GM23338 (cell line): ENCODE data around the gene SYT17. TPM values are rescaled to one million over a fixed set of nuclear protein-coding genes. Genes with fewer than 3 reads are reported as not detected.

Source experiments
- ATAC-seq: fragments of 200-7000 bp; cut with Tn5 transposase; 3 replicates; pipeline ENCODE4 v1.9.1; 2020
- DNase-seq: peaks from one replicate; pipeline ENCODE4 v3.0.0-alpha.2; 2015; ENCODE audit warnings: low spot score
- H2AFZ ChIP-seq: fragments of 200-600 bp; sonication (generic); 2 replicates; pipeline ENCODE4 v1.8.0; 2016; ENCODE audit warnings: antibody characterized with exemption, mild to moderate bottlenecking, moderate library complexity
- H3F3A ChIP-seq: fragments of 200-600 bp; sonication (generic); replicated peaks from 2 replicates; pipeline ENCODE4 v1.8.0; 2017; ENCODE audit warnings: antibody characterized with exemption, mixed run types, low read depth
- H3K27ac ChIP-seq: fragments of 200-600 bp; sonication (generic); 2 replicates; pipeline ENCODE4 v1.6.1; 2016; ENCODE audit warnings: low read depth
- H3K27me3 ChIP-seq: fragments of 200-600 bp; sonication (generic); 2 replicates; pipeline ENCODE4 v1.8.0; 2016; ENCODE audit warnings: mild to moderate bottlenecking, mixed run types, moderate library complexity; ENCODE audit not compliant: insufficient read depth
- H3K36me3 ChIP-seq: fragments of 200-600 bp; sonication (generic); 2 replicates; pipeline ENCODE4 v1.8.0; 2016; ENCODE audit warnings: mild to moderate bottlenecking; ENCODE audit not compliant: insufficient read depth
- H3K4me1 ChIP-seq: fragments of 200-600 bp; sonication (generic); 2 replicates; pipeline ENCODE4 v1.8.0; 2016; ENCODE audit warnings: mild to moderate bottlenecking, moderate library complexity; ENCODE audit not compliant: insufficient read depth
- H3K4me2 ChIP-seq: fragments of 200-600 bp; sonication (generic); 2 replicates; pipeline ENCODE4 v1.7.1; 2017; ENCODE audit warnings: mixed run types
- H3K4me3 ChIP-seq: fragments of 200-600 bp; sonication (generic); 2 replicates; pipeline ENCODE4 v1.6.1; 2016; ENCODE audit warnings: mixed run types
- H3K79me2 ChIP-seq: fragments of 200-600 bp; sonication (generic); replicated peaks from 2 replicates; pipeline ENCODE4 v1.8.0; 2017; ENCODE audit warnings: mild to moderate bottlenecking; ENCODE audit not compliant: insufficient read depth
- H3K9me2 ChIP-seq: fragments of 200-600 bp; sonication (generic); 2 replicates; pipeline ENCODE4 v1.8.0; 2017; ENCODE audit not compliant: insufficient read depth
- H4K20me1 ChIP-seq: fragments of 200-600 bp; sonication (generic); replicated peaks from 2 replicates; pipeline ENCODE4 v1.8.0; 2017; ENCODE audit warnings: mild to moderate bottlenecking; ENCODE audit not compliant: insufficient read depth
- H3K27ac Mint-ChIP-seq: 2 replicates; pipeline ENCODE4 v1.8.0; 2020; ENCODE audit warnings: inconsistent platforms, mild to moderate bottlenecking, moderate library complexity, mixed read lengths
- H3K27me3 Mint-ChIP-seq: 3 replicates; pipeline ENCODE4 v1.8.0; 2022; ENCODE audit warnings: low read depth, mild to moderate bottlenecking, moderate library complexity, mixed read lengths, inconsistent platforms; ENCODE audit not compliant: insufficient read depth, poor library complexity
- H3K36me3 Mint-ChIP-seq: 3 replicates; pipeline ENCODE4 v1.8.0; 2021; ENCODE audit warnings: low read depth, mild to moderate bottlenecking, inconsistent platforms, moderate library complexity, mixed read lengths
- H3K4me1 Mint-ChIP-seq: 3 replicates; pipeline ENCODE4 v1.8.0; 2020; ENCODE audit warnings: mild to moderate bottlenecking, inconsistent platforms, mixed read lengths
- H3K4me3 Mint-ChIP-seq: 3 replicates; pipeline ENCODE4 v1.8.0; 2021; ENCODE audit warnings: moderate library complexity, mild to moderate bottlenecking, inconsistent platforms, mixed read lengths
- H3K9me3 Mint-ChIP-seq: 3 replicates; pipeline ENCODE4 v1.8.0; 2020; ENCODE audit warnings: moderate library complexity, mild to moderate bottlenecking, inconsistent platforms, mixed read lengths
- CREB1 ChIP-seq: fragments of 250-450 bp; sonication (Bioruptor Pico); IDR thresholded peaks from 2 replicates; pipeline ENCODE4 v1.5.0; 2020; ENCODE audit warnings: low read depth, mild to moderate bottlenecking, moderate library complexity
- EZH2 ChIP-seq: fragments of 200-600 bp; sonication (generic); IDR thresholded peaks from one replicate; pipeline ENCODE4 v1.8.0; 2017; ENCODE audit warnings: antibody characterized with exemption, mild to moderate bottlenecking, low read depth; ENCODE audit not compliant: unreplicated experiment
- EZH2phosphoT487 ChIP-seq: fragments of 200-600 bp; sonication (generic); IDR thresholded peaks from one replicate; pipeline ENCODE4 v1.8.1; 2018; ENCODE audit warnings: antibody characterized with exemption; ENCODE audit not compliant: unreplicated experiment
- JUNB ChIP-seq: IDR thresholded peaks from one replicate; pipeline ENCODE4 v1.6.1; 2016; ENCODE audit warnings: antibody characterized with exemption; ENCODE audit not compliant: unreplicated experiment
- NANOG ChIP-seq: IDR thresholded peaks from 2 replicates; pipeline ENCODE4 v1.6.1; 2016; ENCODE audit warnings: antibody characterized with exemption, borderline replicate concordance
- POLR2AphosphoS5 ChIP-seq: IDR thresholded peaks from 2 replicates; pipeline ENCODE4 v1.6.1; 2016; ENCODE audit warnings: antibody characterized with exemption, low read depth
- STAT1 ChIP-seq: IDR thresholded peaks from one replicate; pipeline ENCODE4 v1.6.1; 2016; ENCODE audit warnings: antibody characterized with exemption; ENCODE audit not compliant: unreplicated experiment
- ZNF114 ChIP-seq: fragments of 250-450 bp; sonication (Bioruptor Pico); IDR thresholded peaks from 2 replicates; pipeline ENCODE4 v1.5.0; 2020; ENCODE audit warnings: mild to moderate bottlenecking, moderate library complexity
- ZNF331 ChIP-seq: fragments of 250-450 bp; sonication (Bioruptor Pico); IDR thresholded peaks from 2 replicates; pipeline ENCODE4 v1.5.0; 2020; ENCODE audit warnings: low read depth, mild to moderate bottlenecking, moderate library complexity
- polyA plus RNA-seq: library from polyadenylated mRNA; unstranded; fragments of >200 nt; fragmentation: Nextera tagmentation; extraction: Ambion mirVana; gene quantifications from 2 replicates; pipeline ENCODE4 v1.2.1, GENCODE V29; 2016
- total RNA-seq: library from RNA; depleted of rRNA; stranded (reverse); fragments of >200 nt; shearing (Covaris generic); gene quantifications from 2 replicates; pipeline ENCODE4 v1.2.3, GENCODE V29; 2014
- TF ChIP-seq, protein P1 (sequence below): IDR thresholded peaks from one replicate; pipeline ENCODE4 v1.6.1; 2018; ENCODE audit warnings: antibody characterized with exemption; ENCODE audit not compliant: unreplicated experiment
- TF ChIP-seq, protein P2 (sequence below), 2 experiments: fragments of 200-600 bp in 1 of 2; sonication (generic) in 1 of 2; conservative IDR thresholded peaks; 2 replicates each; pipeline versions ENCODE4 v1.5.1 to v1.6.1; 2016 to 2017; ENCODE audit warnings: antibody characterized with exemption in 2 of 2, low read depth in 2 of 2, mild to moderate bottlenecking in 2 of 2, moderate library complexity in 1 of 2
- TF ChIP-seq, protein P3 (sequence below): IDR thresholded peaks from 2 replicates; pipeline ENCODE4 v1.6.1; 2016; ENCODE audit warnings: antibody characterized with exemption
- TF ChIP-seq, protein P4 (sequence below): fragments of 250-450 bp; sonication (Bioruptor Pico); IDR thresholded peaks from 2 replicates; pipeline ENCODE4 v1.5.0; 2020; ENCODE audit warnings: mild to moderate bottlenecking, moderate library complexity

SYT17 gene
- total and polyA plus RNA-seq, 2 experiments from 2014 or later, result 5.3 to 9.5 TPM

DNA sequence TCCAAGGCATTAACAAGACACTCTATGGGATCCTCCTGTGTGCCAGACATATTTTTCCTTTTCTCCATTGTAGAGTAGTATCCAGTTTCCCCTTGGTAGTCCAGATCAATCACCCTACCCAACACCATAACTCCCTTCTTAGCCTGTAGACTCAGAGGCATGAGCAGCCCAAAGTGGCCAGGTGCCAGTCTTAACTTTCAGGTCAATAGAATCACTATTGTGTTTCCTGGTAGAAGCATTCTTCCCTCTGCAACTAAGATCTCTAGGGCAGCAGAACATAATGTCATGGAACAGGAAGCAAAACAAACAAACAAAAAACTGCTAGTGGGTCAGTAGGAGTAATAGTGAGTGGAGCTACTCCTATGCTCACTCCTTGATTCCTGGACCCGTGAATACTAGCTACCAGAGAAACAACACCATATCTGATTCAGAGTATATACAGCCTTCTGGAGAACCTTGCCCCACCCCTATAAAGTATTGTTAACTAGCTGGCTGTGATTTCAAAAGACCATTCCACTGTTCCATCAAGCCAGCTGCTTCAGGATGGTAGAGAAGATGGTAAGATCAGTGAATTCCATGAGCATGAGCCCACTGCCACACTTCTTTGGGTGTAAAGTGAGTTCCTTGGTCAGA is 106.2 kb downstream of the SYT17 start:
- Histone ChIP-seq H3K4me1 (no peaks in the 10 kb centered on the region), H4K20me1 (no peaks in the 10 kb centered on the region), H3K36me3 (no peaks in the 10 kb centered on the region), H3F3A (no peaks in the 10 kb centered on the region), H2AFZ (no peak overlapping the region), H3K27me3 (no peaks in the 10 kb centered on the region), H3K27ac (no peak overlapping the region), H3K4me2 (no peak overlapping the region), H3K9me2 (peaks cover 20% of the 10 kb centered on the region), H3K4me3 (no peak overlapping the region), H3K79me2 (no peaks in the 10 kb centered on the region)
- TF ChIP-seq JUNB, result no peak
- TF ChIP-seq, protein P1, sequence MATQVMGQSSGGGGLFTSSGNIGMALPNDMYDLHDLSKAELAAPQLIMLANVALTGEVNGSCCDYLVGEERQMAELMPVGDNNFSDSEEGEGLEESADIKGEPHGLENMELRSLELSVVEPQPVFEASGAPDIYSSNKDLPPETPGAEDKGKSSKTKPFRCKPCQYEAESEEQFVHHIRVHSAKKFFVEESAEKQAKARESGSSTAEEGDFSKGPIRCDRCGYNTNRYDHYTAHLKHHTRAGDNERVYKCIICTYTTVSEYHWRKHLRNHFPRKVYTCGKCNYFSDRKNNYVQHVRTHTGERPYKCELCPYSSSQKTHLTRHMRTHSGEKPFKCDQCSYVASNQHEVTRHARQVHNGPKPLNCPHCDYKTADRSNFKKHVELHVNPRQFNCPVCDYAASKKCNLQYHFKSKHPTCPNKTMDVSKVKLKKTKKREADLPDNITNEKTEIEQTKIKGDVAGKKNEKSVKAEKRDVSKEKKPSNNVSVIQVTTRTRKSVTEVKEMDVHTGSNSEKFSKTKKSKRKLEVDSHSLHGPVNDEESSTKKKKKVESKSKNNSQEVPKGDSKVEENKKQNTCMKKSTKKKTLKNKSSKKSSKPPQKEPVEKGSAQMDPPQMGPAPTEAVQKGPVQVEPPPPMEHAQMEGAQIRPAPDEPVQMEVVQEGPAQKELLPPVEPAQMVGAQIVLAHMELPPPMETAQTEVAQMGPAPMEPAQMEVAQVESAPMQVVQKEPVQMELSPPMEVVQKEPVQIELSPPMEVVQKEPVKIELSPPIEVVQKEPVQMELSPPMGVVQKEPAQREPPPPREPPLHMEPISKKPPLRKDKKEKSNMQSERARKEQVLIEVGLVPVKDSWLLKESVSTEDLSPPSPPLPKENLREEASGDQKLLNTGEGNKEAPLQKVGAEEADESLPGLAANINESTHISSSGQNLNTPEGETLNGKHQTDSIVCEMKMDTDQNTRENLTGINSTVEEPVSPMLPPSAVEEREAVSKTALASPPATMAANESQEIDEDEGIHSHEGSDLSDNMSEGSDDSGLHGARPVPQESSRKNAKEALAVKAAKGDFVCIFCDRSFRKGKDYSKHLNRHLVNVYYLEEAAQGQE, result no peak
- no peak for TF ChIP-seq ZNF114 (CRISPR knock-in tag)
- no peak for TF ChIP-seq NANOG
- no peak for TF ChIP-seq EZH2phosphoT487
- no peak for TF ChIP-seq ZNF331 (CRISPR knock-in tag)
- TF ChIP-seq, protein P2, sequence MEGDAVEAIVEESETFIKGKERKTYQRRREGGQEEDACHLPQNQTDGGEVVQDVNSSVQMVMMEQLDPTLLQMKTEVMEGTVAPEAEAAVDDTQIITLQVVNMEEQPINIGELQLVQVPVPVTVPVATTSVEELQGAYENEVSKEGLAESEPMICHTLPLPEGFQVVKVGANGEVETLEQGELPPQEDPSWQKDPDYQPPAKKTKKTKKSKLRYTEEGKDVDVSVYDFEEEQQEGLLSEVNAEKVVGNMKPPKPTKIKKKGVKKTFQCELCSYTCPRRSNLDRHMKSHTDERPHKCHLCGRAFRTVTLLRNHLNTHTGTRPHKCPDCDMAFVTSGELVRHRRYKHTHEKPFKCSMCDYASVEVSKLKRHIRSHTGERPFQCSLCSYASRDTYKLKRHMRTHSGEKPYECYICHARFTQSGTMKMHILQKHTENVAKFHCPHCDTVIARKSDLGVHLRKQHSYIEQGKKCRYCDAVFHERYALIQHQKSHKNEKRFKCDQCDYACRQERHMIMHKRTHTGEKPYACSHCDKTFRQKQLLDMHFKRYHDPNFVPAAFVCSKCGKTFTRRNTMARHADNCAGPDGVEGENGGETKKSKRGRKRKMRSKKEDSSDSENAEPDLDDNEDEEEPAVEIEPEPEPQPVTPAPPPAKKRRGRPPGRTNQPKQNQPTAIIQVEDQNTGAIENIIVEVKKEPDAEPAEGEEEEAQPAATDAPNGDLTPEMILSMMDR (conservative IDR thresholded peaks at IDR 0.05; ENCODE audit: low read depth in 2 of 2), result no peak
- TF ChIP-seq CREB1 (CRISPR knock-in tag), result no peak
- no peak for TF ChIP-seq STAT1
- no peak for TF ChIP-seq POLR2AphosphoS5
- TF ChIP-seq, protein P3, sequence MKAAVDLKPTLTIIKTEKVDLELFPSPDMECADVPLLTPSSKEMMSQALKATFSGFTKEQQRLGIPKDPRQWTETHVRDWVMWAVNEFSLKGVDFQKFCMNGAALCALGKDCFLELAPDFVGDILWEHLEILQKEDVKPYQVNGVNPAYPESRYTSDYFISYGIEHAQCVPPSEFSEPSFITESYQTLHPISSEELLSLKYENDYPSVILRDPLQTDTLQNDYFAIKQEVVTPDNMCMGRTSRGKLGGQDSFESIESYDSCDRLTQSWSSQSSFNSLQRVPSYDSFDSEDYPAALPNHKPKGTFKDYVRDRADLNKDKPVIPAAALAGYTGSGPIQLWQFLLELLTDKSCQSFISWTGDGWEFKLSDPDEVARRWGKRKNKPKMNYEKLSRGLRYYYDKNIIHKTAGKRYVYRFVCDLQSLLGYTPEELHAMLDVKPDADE, result no peak
- no peak for TF ChIP-seq EZH2
- TF ChIP-seq, protein P4, sequence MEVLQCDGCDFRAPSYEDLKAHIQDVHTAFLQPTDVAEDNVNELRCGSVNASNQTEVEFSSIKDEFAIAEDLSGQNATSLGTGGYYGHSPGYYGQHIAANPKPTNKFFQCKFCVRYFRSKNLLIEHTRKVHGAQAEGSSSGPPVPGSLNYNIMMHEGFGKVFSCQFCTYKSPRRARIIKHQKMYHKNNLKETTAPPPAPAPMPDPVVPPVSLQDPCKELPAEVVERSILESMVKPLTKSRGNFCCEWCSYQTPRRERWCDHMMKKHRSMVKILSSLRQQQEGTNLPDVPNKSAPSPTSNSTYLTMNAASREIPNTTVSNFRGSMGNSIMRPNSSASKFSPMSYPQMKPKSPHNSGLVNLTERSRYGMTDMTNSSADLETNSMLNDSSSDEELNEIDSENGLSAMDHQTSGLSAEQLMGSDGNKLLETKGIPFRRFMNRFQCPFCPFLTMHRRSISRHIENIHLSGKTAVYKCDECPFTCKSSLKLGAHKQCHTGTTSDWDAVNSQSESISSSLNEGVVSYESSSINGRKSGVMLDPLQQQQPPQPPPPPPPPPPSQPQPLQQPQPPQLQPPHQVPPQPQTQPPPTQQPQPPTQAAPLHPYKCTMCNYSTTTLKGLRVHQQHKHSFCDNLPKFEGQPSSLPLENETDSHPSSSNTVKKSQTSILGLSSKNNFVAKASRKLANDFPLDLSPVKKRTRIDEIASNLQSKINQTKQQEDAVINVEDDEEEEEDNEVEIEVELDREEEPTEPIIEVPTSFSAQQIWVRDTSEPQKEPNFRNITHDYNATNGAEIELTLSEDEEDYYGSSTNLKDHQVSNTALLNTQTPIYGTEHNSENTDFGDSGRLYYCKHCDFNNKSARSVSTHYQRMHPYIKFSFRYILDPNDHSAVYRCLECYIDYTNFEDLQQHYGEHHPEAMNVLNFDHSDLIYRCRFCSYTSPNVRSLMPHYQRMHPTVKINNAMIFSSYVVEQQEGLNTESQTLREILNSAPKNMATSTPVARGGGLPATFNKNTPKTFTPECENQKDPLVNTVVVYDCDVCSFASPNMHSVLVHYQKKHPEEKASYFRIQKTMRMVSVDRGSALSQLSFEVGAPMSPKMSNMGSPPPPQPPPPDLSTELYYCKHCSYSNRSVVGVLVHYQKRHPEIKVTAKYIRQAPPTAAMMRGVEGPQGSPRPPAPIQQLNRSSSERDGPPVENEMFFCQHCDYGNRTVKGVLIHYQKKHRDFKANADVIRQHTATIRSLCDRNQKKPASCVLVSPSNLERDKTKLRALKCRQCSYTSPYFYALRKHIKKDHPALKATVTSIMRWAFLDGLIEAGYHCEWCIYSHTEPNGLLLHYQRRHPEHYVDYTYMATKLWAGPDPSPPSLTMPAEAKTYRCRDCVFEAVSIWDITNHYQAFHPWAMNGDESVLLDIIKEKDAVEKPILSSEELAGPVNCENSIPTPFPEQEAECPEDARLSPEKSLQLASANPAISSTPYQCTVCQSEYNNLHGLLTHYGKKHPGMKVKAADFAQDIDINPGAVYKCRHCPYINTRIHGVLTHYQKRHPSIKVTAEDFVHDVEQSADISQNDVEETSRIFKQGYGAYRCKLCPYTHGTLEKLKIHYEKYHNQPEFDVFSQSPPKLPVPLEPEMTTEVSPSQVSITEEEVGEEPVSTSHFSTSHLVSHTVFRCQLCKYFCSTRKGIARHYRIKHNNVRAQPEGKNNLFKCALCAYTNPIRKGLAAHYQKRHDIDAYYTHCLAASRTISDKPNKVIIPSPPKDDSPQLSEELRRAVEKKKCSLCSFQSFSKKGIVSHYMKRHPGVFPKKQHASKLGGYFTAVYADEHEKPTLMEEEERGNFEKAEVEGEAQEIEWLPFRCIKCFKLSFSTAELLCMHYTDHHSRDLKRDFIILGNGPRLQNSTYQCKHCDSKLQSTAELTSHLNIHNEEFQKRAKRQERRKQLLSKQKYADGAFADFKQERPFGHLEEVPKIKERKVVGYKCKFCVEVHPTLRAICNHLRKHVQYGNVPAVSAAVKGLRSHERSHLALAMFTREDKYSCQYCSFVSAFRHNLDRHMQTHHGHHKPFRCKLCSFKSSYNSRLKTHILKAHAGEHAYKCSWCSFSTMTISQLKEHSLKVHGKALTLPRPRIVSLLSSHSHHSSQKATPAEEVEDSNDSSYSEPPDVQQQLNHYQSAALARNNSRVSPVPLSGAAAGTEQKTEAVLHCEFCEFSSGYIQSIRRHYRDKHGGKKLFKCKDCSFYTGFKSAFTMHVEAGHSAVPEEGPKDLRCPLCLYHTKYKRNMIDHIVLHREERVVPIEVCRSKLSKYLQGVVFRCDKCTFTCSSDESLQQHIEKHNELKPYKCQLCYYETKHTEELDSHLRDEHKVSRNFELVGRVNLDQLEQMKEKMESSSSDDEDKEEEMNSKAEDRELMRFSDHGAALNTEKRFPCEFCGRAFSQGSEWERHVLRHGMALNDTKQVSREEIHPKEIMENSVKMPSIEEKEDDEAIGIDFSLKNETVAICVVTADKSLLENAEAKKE, result no peak
- Mint-ChIP-seq H3K9me3 (peaks cover 5% of the 10 kb centered on the region; the same call in 2 of the 3 replicates), H3K4me3 (no peak overlapping the region), H3K36me3 (0 out of 3 replicates have a peak, but pooled peaks cover 3% of the 10 kb centered on the region), H3K27ac (no peak overlapping the region), H3K27me3 (peaks cover 1% of the 10 kb centered on the region), H3K4me1 (peaks cover 5% of the 10 kb centered on the region; the same call in 2 of the 3 replicates)
- DNase-seq (no peak), ATAC-seq (no peak)
